GM19452 (cell line): ENCODE data around the gene LYPD3.
"Not testable (repeated sequence)": the region's sequence is repeated elsewhere in the genome, so short reads cannot be mapped to it uniquely, and the experiment has no call there.

Experiments
- ATAC-seq: cut with Tn5 transposase; IDR thresholded peaks from one replicate; pipeline ENCODE4 v1.9.1; 2021; ENCODE audit not compliant: unreplicated experiment

LYPD3 gene

DNA sequence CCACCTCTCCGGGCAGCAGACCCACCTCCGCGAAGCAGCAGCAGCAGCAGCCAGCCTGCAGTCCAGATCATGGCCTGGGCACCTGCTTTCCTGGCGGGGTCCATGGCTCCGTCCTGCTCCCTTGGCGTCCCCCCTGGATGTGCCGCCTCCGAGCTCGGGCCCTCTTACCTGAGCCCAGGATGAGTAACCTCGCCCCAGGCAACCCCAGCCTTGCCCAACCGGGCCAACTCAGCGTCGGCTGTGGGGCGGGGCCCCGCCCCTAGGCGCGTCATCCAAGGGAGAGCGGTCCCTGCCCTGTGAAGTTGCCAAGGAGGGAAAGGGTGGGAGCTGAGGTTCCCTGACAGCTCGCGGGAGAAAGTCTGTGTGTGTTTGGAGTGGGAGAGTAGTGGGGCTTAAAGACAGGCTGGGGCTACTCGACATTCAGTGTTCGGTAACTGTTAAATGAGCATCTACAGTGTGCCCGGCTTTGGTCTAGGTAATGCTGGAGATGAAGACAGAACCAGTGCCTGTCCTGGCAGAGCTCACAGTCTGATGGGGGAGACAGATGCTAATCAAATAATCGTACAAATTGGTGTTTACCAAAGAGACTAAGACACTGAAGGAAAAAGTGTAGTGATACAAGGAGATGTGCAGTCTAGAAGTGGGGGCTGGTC is at the start of gene LYPD3:
TSS of gene LYPD3 (minus strand) at position 141 of the 653 bp plus-strand sequence. CDS start at position 104, 37 bp downstream.
- no peak for ATAC-seq

DNA sequence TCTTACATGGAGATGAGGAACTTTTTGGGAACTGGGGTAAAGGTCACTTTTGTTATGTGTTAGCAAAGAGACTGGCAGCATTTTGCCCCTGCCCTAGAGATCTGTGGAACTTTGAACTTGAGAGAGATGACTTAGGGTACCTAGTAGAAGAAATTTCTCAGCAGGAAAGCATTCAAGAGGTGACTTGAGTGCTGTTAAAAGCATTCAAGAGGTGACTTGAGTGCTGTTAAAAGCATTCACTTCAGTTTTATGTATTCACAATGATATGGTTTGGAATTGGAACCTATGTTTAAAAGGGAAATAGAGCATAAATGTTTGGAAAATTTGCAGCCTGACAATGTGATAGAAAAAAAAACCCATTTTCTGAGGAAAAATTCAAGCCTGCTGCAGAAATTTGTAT is 47.0 kb upstream of the LYPD3 start:
- ATAC-seq, result not testable (repeated sequence)

DNA sequence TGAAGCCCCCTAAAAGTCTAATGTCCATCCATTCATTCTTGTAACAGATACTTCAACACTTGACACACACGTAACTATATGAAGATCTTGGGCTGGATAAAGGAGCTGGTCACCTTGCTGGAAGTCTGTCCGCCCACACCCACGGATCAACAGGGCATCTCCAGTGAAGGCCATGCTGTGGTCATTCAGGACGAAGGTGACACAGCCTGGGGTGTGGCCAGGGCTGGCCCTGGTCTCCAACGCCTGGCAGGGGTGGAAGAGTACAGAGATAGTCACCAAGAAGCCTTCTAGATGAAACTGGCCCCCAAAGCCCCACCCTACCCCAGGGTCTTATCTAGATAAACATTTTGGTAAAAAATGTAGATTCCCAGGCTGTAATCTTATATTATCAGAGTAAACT is 45.9 kb upstream of the LYPD3 start:
- no peak for ATAC-seq

DNA sequence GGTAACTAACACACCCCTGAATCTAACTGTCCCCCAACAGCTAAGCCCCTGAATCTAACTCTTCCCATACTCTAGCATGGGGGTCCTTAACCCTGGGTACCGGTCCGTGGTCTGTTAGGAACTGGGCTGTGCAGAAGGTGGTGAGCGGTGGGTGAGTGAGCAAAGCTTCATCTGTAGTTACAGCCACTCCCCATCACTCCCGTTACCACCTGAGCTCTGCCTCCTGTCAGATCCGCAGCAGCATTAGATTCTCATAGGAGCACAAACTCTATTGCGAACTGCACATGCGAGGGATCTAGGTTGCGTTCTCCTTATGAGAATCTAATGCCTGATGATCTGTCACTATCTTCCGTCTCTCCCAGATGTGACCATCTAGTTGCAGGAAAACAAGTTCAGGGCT is 45.3 kb upstream of the LYPD3 start:
- no peak for ATAC-seq

- no peak for ATAC-seq
Measured at GRCh38 chr19:43507880-43508279, 42.5 kb upstream of the LYPD3 start.

DNA sequence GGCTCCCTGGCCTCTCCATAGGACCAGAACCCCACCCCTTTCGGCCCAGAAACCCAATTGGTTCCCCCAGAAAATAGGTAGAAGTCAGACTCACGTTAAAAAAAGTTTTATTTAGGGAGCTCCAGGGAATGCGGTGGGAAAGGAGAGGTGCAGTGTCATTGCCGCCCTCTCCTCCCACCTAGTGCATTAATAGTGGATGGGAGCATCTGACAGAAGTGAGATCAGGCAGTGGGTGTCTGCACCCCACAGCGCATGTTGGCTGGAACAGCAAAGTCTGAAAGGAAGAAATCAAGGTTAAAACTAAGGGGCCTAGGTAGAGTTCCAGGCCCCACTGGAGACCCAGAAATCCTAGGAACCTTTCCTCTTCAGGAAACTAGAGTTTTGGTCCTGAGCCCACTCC is 41.2 kb upstream of the LYPD3 start:
- no peak for ATAC-seq

GRCh38 chr19:43505941-43506340 is 40.5 kb upstream of the LYPD3 start:
- no peak for ATAC-seq

DNA sequence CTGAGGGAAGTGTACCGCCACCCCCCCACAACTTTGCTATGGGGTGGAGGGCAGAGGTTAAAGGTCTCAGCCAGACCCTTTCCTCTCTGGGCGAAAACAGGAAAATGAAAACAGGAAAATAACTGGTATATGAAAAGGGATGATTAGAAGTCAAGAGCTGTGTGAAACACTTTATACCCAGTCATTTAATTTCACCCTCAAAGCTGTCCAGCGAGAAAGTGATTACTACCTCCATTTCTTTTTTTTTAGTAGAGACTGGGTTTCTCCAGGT is 39.7 kb upstream of the LYPD3 start:
- ATAC-seq, result no peak

DNA sequence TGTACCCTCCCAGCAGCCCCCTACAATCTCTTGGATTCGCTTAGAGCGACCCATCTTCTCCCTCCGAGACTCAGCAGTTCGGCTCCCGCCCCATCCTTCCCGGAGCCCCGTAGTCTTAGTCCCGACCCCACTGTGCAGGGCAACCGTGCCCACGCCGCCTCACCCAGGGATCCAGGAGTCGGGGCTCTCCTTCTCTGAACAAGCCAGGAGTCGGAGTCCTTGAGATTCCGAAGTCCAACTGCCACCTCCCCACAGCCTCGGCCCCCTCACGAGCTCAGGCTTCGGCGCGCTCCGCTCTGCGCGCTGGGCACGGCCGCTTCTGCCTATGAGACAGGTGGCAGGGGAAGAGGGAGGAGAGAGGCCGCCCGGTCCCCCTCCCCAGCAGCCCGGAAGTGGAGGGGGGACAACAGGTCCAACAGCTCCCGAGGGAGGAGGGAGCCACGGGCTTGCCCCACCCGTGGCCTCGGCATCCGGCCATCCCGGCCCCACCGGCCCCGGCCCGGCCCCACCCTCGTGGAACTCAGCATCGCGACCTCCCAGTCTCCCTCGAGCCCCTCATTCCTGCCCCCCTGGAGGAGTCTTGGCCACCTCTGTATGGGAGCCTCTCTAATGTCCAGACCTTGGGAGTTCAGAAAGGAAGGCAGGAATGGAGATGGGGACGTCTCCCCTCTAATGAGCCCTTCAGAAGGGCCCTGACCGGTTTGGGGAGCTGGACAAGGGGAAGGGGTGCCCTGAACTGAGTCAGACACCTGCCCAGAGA is 39.2 kb upstream of the LYPD3 start, which contains the start of gene PHLDB3:
TSS of gene PHLDB3 (minus strand) at position 321 of the 760 bp plus-strand sequence. CDS start 628 bp downstream, outside the sequence.
- ATAC-seq, result peak; percentile 21

GRCh38 chr19:43503501-43504425 is 38.4 kb upstream of the LYPD3 start:
- ATAC-seq, result peak; percentile 87

- no peak for ATAC-seq
Measured at GRCh38 chr19:43502419-43502976, 37.1 kb upstream of the LYPD3 start.

GRCh38 chr19:43501661-43502418 is 36.4 kb upstream of the LYPD3 start:
- no peak for ATAC-seq

- ATAC-seq, result no peak
Measured at GRCh38 chr19:43499042-43499441, 33.6 kb upstream of the LYPD3 start.

DNA sequence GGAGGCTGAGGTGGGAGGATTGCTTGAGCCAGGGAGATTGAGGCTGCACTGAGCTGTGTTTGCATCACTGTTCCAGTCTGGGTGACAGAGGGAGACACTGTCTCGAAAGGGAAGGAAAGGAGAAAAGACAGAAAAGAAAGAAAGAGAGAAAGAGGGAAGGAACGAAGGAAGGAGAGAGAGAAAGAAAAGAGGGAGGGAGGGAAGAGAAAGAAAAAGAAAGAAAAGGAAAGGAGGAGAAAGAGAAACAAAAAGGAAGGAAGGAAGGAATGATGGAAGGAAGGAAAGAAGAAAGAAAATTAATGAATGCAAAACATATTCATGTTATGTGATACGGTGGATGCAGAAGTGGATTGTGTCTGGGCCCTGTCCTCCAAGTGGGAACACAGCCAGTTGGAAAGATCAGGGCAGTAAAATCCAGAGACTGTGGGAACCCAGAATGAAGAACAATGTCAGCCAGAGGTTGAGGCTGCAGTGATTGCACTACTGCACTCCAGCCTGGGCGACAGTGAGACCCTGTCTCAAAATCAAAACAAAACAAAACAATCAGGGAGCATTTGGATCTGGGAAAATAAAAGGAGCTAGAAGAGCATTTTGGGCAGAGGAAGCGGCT is 32.9 kb upstream of the LYPD3 start:
- ATAC-seq, result no peak

DNA sequence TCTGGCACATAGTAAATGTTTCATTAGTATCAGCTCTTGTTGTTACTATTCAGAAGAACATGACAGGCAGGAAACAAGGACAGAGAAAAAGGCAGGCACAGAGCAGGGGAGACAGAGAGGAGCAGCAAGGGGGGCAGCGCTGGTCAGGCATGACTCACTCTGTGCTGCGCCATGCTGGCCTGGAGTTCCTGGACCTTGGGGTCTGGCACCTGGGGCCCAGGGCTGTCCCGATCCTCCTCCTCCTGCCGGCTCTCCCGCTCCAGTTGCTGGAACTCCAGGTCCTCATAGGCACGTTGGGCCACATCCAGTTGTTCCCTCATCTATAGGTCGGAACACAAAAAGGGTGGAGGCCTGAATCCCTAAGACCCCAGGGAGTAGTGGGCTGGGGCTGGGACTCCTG is 31.6 kb upstream of the LYPD3 start:
- no peak for ATAC-seq

GRCh38 chr19:43495082-43495481 is 29.7 kb upstream of the LYPD3 start:
- ATAC-seq, result no peak

DNA sequence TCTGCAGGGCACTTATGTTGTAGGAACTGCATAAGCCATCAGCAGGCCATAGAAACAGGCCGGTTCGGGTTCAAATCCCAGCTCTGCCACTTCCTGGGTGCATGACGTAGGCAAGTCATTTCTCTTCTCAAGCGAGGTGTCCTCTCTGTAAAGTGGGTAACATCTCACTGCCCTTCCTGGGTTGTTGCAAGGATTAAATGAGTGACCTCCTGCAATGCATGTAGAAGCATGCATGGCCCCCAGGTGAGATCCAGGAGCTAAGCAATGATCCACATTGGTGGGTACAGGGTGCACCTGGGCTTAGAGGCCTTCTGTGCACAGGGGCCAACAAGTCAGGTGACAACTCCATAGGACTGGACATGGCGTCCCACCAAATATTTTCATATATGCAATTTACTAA is 25.4 kb upstream of the LYPD3 start:
- no peak for ATAC-seq

GRCh38 chr19:43489979-43490599 is 24.7 kb upstream of the LYPD3 start:
- no peak for ATAC-seq

DNA sequence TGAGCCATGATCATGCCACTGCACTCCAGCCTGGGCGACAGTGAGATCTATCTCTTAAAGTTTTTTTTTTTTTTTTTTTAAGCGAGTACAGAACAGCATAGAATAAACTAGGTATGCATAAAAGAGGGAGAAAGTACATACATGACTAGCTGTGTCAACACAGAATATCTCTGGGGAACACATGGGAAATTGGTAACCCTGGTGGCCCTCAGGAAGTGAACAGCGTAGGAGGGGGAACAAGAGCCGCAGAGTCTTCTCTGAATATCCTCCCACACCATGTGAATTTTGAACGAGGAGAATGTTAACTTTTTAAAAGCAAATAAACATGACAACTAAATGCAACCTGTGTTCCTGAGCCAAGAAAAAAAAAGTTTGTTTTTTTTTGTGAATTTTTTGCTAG is 23.9 kb upstream of the LYPD3 start:
- no peak for ATAC-seq

- no peak for ATAC-seq
Measured at GRCh38 chr19:43488179-43488578, 22.8 kb upstream of the LYPD3 start.
